Measurements from ENCODE around the gene KRT84.
A peak's percentile ranks its signal among the peaks of the same experiment; 100 is the strongest.

GRCh38 chr12:52390739-52391617 lies 5.5 kb upstream of the KRT84 start:
- TF ChIP-seq CTCF (IDR thresholded peaks at IDR 0.05; ENCODE audit: poor library complexity, severe bottlenecking) (peak; percentile 33), POLR2AphosphoS5 (IDR thresholded peaks at IDR 0.05) (no peak), REST (IDR thresholded peaks at IDR 0.05; ENCODE audit: borderline replicate concordance) (no peak), TAF1 (IDR thresholded peaks at IDR 0.05; ENCODE audit: low read depth) (no peak), EP300 (conservative IDR thresholded peaks at IDR 0.05; ENCODE audit: poor library complexity, severe bottlenecking) (no peak), RAD21 (conservative IDR thresholded peaks at IDR 0.05) (no peak), EZH2 (IDR thresholded peaks at IDR 0.05; ENCODE audit: borderline replicate concordance, insufficient read depth, low read length, poor library complexity, severe bottlenecking) (no peak), MXI1 (conservative IDR thresholded peaks at IDR 0.05; ENCODE audit: poor library complexity, severe bottlenecking) (no peak)
